Measurements from ENCODE around the gene PLK3. TPM values are rescaled to one million over a fixed set of nuclear protein-coding genes. Genes with fewer than 3 reads are reported as not detected.

Gene PLK3
- polyA plus RNA-seq, 1 donor (not counting 4 experiments of a cell fraction or from before 2014, with no cell fraction given) = 34.0 TPM

DNA sequence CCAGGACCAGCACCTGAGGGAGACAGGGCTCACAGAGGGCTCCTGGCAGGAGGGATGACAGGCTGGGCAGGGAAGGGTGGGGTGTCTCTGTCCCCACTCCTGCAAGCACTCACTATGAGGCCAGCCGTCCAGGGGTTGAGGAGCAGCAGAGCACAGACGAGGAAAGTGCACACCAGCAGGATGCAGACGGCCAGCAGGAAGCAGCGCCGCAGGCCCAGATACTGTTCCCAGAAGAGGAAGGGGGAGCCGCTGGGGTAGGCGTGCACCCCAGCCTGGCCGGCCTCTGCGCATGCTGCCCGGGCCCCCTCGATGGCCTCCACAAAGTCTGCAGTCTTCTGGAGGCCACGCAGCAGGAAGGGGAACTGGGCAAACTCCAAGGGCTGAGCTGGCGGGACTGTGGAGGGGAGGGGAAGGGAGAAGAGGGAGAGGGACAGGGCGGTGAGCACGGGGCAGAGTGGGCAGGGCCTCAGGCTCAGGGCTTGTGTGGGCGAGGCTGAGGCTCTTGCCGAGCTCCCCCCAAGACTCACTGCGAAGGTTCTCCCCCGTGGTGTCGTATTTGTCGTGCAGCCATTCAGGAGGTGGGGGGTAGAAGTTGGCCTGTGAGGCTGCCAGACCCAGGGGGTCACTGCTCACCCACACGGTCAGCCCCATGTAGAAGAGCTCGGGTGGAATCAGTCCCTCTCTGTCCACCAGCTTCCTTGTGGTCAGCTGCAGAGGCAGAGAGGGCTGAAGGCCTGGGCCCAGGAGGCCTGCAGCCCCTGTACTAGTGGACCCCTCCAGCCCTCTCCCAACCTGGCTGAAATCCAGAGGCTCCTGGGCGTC lies 26.4 kb downstream of the PLK3 start:
- Histone ChIP-seq H3K27ac (ENCODE audit: control insufficient read depth, insufficient read depth, low read length) (no peak overlapping the region), H2AFZ (ENCODE audit: control insufficient read depth, low read length) (no peak overlapping the region)
- FAIRE-seq = no peak

DNA sequence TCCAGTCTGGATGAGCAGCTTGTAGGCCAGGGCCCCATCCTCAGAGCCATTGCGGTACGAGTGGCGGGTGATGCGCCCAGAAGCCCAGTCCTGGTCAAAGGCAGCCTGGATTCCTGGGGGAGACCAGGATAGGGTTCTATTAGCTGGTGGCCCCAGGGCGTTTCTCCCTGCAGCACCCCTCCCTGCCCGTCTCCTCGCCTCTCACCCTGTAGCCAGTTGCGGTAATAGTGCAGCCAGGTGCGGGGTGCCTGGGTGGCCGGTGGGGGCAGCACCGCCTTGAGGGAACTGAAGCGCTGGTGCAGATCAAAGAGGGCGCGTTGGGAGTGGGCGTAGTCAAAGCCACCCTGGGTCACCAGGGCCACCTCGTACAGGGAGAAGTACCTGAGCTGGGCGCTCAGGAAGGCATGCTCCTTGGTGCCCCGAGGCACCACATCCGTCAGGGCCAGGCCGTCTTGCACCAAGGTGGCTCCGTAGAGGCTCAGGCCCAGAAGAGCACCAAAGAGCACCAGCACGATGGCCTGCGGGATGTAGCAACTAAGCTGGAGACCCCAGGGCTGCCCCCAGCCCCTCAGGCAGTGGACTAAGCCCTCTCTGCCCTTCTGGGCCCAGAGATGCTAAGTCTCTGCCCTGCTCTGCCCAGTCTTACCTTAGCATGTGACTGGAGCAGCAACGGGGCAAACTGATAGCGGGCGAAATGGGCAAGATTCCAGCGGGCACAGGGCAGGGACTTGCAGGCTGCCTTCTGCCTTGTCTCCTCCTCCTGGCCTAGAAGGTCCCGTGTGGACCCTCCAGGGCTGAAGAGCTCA lies 27.2 kb downstream of the PLK3 start:
- no peaks in the 10 kb centered on the region for H3K9me3 ChIP-seq (ENCODE audit: control insufficient read depth, low read depth, low read length)
- H2AFZ ChIP-seq (ENCODE audit: control insufficient read depth, low read length) = no peak overlapping the region
- H3K27ac ChIP-seq (ENCODE audit: control insufficient read depth, insufficient read depth, low read length) = no peak overlapping the region
- H3K4me2 ChIP-seq (ENCODE audit: control insufficient read depth, extremely low read depth, insufficient read depth, low read depth, low read length) = no peak overlapping the region
- H4K20me1 ChIP-seq (ENCODE audit: control insufficient read depth, extremely low read depth, insufficient read depth, low read length) = no peaks in the 10 kb centered on the region
- H3K4me1 ChIP-seq (ENCODE audit: control insufficient read depth, extremely low read depth, insufficient read depth, low read length) = no peaks in the 10 kb centered on the region
- H3K9me1 ChIP-seq (ENCODE audit: control insufficient read depth, extremely low read depth, insufficient read depth, low read length) = no peaks in the 10 kb centered on the region
- dilution Hi-C loops (cut with MboI; ENCODE audit: extremely low pct_ligation_motif_present, low sequenced_read_pairs) = no loop called here
- peaks cover 3% of the 10 kb centered on the region for H3K27me3 ChIP-seq (ENCODE audit: control insufficient read depth, extremely low read depth, insufficient read depth, low read length)
- H3K79me2 ChIP-seq (ENCODE audit: control insufficient read depth, insufficient read depth, low read length) = no peaks in the 10 kb centered on the region
- H3K9ac ChIP-seq (ENCODE audit: control insufficient read depth, extremely low read depth, insufficient read depth, low read length) = no peak overlapping the region
- DNase-seq (ENCODE audit: low read depth, low spot score) (no peak), FAIRE-seq (no peak)
- H3K36me3 ChIP-seq (ENCODE audit: control insufficient read depth in 2 of 2, extremely low read depth in 1 of 2, insufficient read depth in 2 of 2, low read length in 2 of 2) = no peaks in the 10 kb centered on the region
- H3K4me3 ChIP-seq (ENCODE audit: control insufficient read depth in 2 of 3, extremely low read depth in 1 of 3, insufficient read depth in 2 of 3, low read depth in 1 of 3, low read length in 3 of 3) = no peak overlapping the region
- TF ChIP-seq, protein P1, sequence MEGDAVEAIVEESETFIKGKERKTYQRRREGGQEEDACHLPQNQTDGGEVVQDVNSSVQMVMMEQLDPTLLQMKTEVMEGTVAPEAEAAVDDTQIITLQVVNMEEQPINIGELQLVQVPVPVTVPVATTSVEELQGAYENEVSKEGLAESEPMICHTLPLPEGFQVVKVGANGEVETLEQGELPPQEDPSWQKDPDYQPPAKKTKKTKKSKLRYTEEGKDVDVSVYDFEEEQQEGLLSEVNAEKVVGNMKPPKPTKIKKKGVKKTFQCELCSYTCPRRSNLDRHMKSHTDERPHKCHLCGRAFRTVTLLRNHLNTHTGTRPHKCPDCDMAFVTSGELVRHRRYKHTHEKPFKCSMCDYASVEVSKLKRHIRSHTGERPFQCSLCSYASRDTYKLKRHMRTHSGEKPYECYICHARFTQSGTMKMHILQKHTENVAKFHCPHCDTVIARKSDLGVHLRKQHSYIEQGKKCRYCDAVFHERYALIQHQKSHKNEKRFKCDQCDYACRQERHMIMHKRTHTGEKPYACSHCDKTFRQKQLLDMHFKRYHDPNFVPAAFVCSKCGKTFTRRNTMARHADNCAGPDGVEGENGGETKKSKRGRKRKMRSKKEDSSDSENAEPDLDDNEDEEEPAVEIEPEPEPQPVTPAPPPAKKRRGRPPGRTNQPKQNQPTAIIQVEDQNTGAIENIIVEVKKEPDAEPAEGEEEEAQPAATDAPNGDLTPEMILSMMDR (optimal IDR thresholded peaks at IDR 0.05 in 1 of 3, IDR thresholded peaks at IDR 0.05 in 1 of 3, conservative IDR thresholded peaks at IDR 0.05 in 1 of 3; ENCODE audit: extremely low read depth in 1 of 3, insufficient read depth in 2 of 3, low read length in 3 of 3) = no peak
- no peak for TF ChIP-seq EZH2 (IDR thresholded peaks at IDR 0.05; ENCODE audit: low read length)

More for the DNA sequence above, 26.4 kb downstream of the PLK3 start:
- H4K20me1 ChIP-seq (ENCODE audit: control insufficient read depth, extremely low read depth, insufficient read depth, low read length) = no peaks in the 10 kb centered on the region
- no peak overlapping the region for H3K4me2 ChIP-seq (ENCODE audit: control insufficient read depth, extremely low read depth, insufficient read depth, low read depth, low read length)
- H3K4me3 ChIP-seq (ENCODE audit: control insufficient read depth in 2 of 3, extremely low read depth in 1 of 3, insufficient read depth in 2 of 3, low read depth in 1 of 3, low read length in 3 of 3) = no peak overlapping the region
- no peak overlapping the region for H3K9ac ChIP-seq (ENCODE audit: control insufficient read depth, extremely low read depth, insufficient read depth, low read length)
- peaks cover 3% of the 10 kb centered on the region for H3K27me3 ChIP-seq (ENCODE audit: control insufficient read depth, extremely low read depth, insufficient read depth, low read length)
- no peaks in the 10 kb centered on the region for H3K9me3 ChIP-seq (ENCODE audit: control insufficient read depth, low read depth, low read length)
- no peaks in the 10 kb centered on the region for H3K9me1 ChIP-seq (ENCODE audit: control insufficient read depth, extremely low read depth, insufficient read depth, low read length)
- no peaks in the 10 kb centered on the region for H3K79me2 ChIP-seq (ENCODE audit: control insufficient read depth, insufficient read depth, low read length)
- no peaks in the 10 kb centered on the region for H3K4me1 ChIP-seq (ENCODE audit: control insufficient read depth, extremely low read depth, insufficient read depth, low read length)
- H3K36me3 ChIP-seq (ENCODE audit: control insufficient read depth in 2 of 2, extremely low read depth in 1 of 2, insufficient read depth in 2 of 2, low read length in 2 of 2) = no peaks in the 10 kb centered on the region
- dilution Hi-C loops (cut with MboI; ENCODE audit: extremely low pct_ligation_motif_present, low sequenced_read_pairs) = no loop called here
- DNase-seq (ENCODE audit: low read depth, low spot score) = no peak
- TF ChIP-seq EZH2 (IDR thresholded peaks at IDR 0.05; ENCODE audit: low read length) = no peak
